NCI-H1436 (cell line): ENCODE measurements around the gene TENM4.

Experiments
- DNase-seq: peaks from one replicate; lab custom pipeline; 2025; lab: John Stamatoyannopoulos, UW

Gene TENM4

GRCh38 chr11:79174045-79175008, 266.5 kb downstream of the TENM4 start:
- DNase-seq = no peak

GRCh38 chr11:79173615-79174014, 267.2 kb downstream of the TENM4 start:
- no peak for DNase-seq

GRCh38 chr11:79170321-79170720, 270.5 kb downstream of the TENM4 start:
- DNase-seq = no peak

DNA sequence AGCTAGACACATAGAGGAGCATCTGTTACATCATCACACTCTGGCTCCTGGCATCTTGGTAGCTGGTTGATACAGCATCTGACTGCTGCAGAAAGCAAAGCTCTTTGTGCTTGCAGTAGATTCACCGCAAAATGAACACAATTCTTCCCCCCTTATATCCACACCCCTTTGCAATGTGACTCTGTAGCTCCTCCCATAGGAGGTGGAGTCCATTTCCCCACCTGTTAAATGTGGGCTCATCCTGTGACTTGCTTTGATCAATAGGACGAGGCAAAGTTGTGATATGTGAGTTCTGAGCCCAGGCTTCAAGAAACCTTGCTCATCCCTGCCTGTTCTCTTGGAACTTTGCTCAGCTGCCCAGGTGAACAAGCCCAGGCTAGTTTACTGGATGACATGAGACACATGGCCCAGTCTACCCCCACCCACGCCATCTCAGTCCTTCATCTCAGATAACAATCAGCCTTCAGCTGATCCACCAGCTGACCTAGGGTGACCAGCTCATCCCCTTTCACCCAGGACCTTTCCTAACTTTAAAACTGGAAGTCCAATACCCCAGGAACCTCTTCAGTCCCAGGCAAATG, 272.2 kb downstream of the TENM4 start:
- no peak for DNase-seq

GRCh38 chr11:79167510-79168188, 273.2 kb downstream of the TENM4 start:
- no peak for DNase-seq

DNA sequence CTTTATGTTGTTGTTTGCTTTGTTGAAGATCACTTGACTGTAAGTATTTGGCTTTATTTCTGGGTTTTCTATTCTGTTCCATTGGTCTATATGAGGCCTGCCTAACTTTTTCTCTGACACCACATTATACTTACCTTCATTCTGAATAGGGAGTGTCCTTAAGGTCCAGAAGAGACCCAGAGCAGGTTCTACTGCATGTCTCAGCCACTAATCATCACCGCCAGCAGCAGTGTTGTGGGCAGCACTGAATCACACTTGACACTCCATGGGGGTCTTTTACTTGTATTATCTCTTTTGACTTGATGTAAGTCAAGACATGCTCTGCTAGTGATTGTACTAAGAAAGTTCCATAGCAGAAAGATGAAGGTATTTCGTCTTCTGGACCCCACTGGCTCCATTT, 274.9 kb downstream of the TENM4 start:
- DNase-seq = no peak

DNA sequence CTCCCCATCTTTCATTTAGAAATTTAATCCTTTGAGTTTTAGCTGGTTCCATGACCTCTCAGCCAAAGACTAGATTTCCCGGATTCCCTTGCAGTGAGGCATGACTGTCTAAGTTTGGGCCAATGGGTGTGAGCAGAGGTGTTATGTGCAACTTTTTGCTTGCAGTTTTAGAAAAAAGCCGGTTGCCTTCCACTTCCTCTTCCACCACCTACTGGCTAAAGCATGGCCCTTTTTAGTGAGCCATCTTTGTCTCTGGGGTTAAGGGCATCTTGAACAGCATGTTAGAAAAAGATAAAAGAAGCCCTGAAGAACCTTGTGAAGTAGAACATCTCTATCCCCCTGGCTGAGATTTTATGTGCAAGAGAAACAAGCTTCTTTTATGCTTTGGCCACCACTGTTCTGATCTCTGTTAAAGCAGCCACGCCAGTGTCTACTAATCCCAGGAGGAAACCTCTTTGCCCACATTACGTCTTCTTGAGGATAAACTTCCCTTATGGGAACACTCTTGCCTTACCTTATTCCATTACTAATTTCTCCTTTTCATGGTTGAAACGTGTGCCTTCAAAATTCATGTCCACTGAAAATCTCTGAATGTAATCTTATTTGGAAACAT, 279.9 kb downstream of the TENM4 start:
- DNase-seq = no peak

DNA sequence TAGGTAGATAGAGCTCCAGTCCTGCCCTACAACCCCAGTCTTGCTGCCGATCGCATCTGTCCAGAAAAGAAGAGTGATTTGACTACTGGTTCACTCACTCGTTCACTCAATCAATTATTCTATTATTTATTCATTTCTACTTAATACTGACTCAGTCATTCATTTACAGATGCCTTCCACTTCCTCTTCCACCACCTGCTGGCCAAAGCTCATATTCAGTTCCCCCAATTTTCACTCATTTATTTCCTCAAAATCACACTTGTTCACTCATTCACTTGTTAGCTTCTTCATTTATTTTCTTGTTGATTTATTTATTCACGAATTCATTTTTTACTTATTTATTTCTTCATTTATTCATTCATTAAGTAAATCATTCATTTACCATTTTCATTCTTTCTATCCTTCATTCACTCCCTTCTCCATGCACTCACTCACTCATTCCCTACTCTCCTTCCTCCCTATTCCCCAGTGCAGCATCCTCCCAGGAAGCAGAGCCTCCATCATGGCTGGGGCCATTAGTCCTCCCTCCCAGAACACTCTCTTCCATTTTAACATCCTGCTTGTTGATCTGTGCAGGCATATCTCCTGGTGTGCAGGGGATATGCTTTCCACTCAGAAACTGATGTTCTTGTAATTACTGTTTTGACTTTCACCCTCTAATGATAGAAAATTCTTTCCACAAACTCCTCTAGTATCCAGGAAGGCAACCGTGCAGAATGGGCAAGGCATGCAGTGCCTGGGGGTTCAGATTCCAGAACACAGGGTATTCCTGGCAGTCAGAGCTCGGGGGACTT, 281.0 kb downstream of the TENM4 start:
- no peak for DNase-seq

DNA sequence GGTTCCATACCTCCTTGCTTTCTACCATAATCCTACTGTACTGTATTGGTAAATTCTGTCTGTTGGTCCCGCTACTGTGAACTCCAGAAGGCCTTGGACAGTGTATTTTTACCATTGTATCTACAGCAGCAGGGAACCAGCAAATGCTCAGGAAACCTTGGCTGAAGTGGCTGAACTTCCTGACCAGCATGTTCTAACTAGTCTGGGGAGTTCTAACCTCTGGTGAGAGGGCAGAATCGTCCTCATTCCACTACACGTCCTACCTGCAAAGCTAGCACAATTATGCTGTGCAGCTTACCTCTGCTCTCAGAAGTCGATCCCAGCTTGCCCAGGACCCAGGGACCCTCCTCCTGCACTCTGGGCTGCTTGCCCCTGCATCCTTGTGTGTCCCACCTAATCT, 283.1 kb downstream of the TENM4 start:
- no peak for DNase-seq

GRCh38 chr11:79156031-79156430, 284.8 kb downstream of the TENM4 start:
- DNase-seq = no peak

GRCh38 chr11:79155237-79155636, 285.6 kb downstream of the TENM4 start:
- no peak for DNase-seq

GRCh38 chr11:79152511-79152910, 288.3 kb downstream of the TENM4 start:
- DNase-seq = no peak

DNA sequence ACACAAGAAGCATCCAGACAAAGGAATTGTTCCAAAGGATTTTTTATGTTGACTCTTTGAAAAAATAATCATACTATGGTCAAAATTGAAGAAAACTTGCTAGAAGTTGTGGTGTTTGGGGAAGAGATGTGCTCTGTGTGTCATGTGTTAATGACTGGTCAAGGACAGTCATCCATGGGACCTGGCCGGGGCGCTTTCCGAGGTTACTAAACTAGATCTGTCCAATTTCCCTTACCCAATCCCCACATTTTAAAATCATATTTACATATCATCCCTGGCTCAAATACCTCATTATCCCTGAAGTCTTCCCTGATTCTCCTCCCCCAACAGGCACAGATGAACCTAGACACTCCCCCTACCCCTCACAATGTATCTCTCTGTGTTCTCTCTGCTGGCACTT, 289.4 kb downstream of the TENM4 start:
- DNase-seq = no peak

- no peak for DNase-seq
Measured at GRCh38 chr11:79150966-79151365, 289.9 kb downstream of the TENM4 start.

DNA sequence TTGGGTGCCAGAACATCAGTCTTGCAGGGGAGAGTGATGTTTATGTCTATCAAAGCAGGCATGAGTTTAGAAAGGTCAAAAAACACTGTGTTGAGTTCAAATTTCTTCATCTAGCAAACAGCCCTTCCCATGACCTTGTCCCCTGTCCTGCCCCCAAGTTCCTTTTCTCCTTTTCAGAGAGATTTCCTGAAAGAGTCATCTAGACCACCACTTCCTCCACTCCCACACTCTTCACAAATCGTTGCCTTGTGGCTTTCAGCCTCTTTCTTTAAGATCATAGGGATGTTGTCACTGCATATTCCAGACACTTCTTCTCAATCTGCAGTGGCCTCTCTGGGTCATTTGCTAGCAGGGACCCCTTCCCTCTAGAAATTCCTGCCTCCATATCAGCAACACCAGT, 290.5 kb downstream of the TENM4 start:
- DNase-seq = no peak

DNA sequence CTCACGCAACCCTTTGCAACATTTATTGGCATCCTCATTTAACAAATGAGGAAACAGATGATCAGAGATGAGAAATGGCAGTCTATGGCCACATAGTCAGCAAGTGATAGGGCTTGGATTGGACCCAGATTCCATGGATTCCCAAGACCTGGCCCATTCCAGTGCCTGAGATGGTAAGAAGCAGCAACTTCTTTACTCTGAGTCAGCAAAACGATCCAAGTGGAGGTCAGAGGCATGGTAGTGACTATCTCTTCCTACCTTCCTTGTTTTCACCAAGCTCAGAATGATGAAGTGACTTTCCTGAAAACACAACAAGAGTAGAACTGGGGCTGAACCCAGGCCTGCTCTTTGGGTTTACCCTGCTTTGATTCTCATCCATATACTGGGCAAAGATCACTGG, 293.1 kb downstream of the TENM4 start:
- DNase-seq = no peak

DNA sequence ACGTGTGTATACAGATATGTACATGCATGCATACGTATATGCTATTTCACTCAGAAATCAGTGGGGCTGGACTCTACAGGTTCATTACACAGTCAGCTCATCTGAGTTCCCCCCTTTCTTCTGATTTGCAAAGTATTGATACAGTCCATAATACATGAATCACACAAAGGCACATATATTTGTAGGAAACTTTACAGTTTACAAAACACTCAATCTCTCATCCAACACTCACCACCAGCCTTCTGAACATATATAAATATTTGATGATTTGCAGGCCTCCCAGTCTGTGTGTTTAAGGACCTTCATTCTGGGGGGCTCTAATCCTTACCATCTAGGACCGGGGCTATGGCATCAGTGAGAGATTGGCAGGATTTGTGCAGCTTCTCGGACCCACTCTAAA, 293.8 kb downstream of the TENM4 start:
- DNase-seq = no peak

- DNase-seq = no peak
Measured at GRCh38 chr11:79139900-79140299, 300.9 kb downstream of the TENM4 start.

GRCh38 chr11:79129702-79130101, 311.1 kb downstream of the TENM4 start:
- DNase-seq = no peak

DNA sequence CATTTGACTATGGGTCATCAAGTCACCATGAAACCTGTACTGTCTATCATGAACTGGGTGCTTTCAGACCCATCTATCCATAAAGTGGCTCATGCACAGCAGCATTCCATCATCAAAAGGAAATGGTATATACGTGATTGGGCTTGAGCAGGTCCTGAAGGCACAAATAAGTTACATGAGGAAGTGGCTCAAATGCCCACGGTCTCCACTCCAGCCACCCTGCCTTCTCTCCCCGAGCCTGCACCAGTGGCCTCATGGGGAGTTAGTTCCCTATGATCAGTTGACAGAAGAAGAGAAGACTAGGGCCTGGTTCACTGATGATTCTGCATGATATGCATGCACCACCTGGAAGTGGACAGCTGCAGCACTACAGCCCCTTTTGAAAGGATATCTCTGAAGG, 312.5 kb downstream of the TENM4 start:
- no peak for DNase-seq

GRCh38 chr11:79122759-79123158, 318.1 kb downstream of the TENM4 start:
- DNase-seq = no peak

- DNase-seq = no peak
Measured at GRCh38 chr11:79121351-79121750, 319.5 kb downstream of the TENM4 start.
